C4-2B (cell line): ENCODE results near the gene CHN2.

Experiments
- CTCF ChIP-seq: fragments of 450-650 bp; conservative IDR thresholded peaks from 2 replicates; pipeline ENCODE4 v1.5.1; 2017; ENCODE audit warnings: mild to moderate bottlenecking
- ZFX ChIP-seq: fragments of 450-650 bp; IDR thresholded peaks from 2 replicates; pipeline ENCODE4 v1.6.1; 2017

GRCh38 chr7:29316926-29317325 is 122.4 kb downstream of the CHN2 start:
- TF ChIP-seq CTCF (no peak), ZFX (no peak)
